GM21367 (cell line): ENCODE results near the gene ACBD4.

ENCODE experiments used
- ATAC-seq: cut with Tn5 transposase; IDR thresholded peaks from one replicate; pipeline ENCODE4 v1.9.1; 2021; ENCODE audit not compliant: unreplicated experiment

Gene ACBD4

GRCh38 chr17:45132572-45133463 lies 2.7 kb upstream of the ACBD4 start:
- no peak for ATAC-seq

- ATAC-seq, result no peak
Observed at GRCh38 chr17:45135978-45136791, 698 bp downstream of the ACBD4 start.

GRCh38 chr17:45136846-45137560 lies 1.5 kb downstream of the ACBD4 start:
- ATAC-seq, result no peak

- ATAC-seq, result no peak
Observed at GRCh38 chr17:45137561-45138305, 2.2 kb downstream of the ACBD4 start.

GRCh38 chr17:45138911-45139532 lies 3.5 kb downstream of the ACBD4 start:
- ATAC-seq, result no peak

GRCh38 chr17:45139533-45139920 lies 4.0 kb downstream of the ACBD4 start:
- ATAC-seq, result no peak

- no peak for ATAC-seq
Observed at GRCh38 chr17:45143094-45143670, 7.7 kb downstream of the ACBD4 start.

- ATAC-seq, result no peak
Observed at GRCh38 chr17:45143767-45144198, 8.3 kb downstream of the ACBD4 start.

- ATAC-seq, result no peak
Observed at GRCh38 chr17:45144199-45145034, 8.9 kb downstream of the ACBD4 start.

GRCh38 chr17:45145035-45145389 lies 9.5 kb downstream of the ACBD4 start:
- no peak for ATAC-seq

- ATAC-seq, result no peak
Observed at GRCh38 chr17:45146166-45146565, 10.7 kb downstream of the ACBD4 start.

- ATAC-seq, result no peak
Observed at GRCh38 chr17:45146592-45146889, 11.1 kb downstream of the ACBD4 start.

GRCh38 chr17:45146890-45147580 lies 11.5 kb downstream of the ACBD4 start:
- ATAC-seq, result no peak

GRCh38 chr17:45147581-45148182 lies 12.2 kb downstream of the ACBD4 start:
- no peak for ATAC-seq

- ATAC-seq, result peak; percentile 55
Observed at GRCh38 chr17:45148183-45149036, 12.9 kb downstream of the ACBD4 start, which contains the start of gene HEXIM1. Gene HEXIM1 (plus strand): TSS chr17:45148475. CDS start chr17:45149191, 716 bp downstream.

GRCh38 chr17:45149037-45149668 lies 13.7 kb downstream of the ACBD4 start:
- no peak for ATAC-seq
